Measurements from ENCODE around the gene TRAPPC1. TPM values are rescaled to one million over a fixed set of nuclear protein-coding genes. Genes with fewer than 3 reads are reported as not detected.

The TRAPPC1 gene
- total and polyA plus RNA-seq, 2 of the 4 experiments (the other 2 are of a cell fraction), result 50.4 to 303 TPM

DNA sequence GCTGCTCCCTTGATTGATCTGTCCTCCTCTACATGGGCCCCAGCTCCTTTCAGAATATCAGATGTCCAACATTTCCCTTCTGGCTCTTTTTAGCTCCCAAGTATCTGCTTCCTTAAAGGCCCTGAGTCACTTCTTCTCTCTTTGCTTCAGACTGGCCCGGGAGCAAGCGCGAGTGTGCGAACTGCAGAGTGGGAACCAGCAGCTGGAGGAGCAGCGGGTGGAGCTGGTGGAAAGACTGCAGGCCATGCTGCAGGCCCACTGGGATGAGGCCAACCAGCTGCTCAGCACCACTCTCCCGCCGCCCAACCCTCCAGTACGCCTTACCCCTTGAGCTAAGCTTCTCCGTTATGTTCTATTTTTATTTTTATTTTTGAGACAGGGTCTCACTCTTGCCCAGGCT, 12.6 kb upstream of the TRAPPC1 start:
- Histone ChIP-seq H3K4me2 (ENCODE audit: low read depth, low read length) (no peak overlapping the region), H3K9me1 (ENCODE audit: insufficient read depth, low read length) (no peaks in the 10 kb centered on the region), H3K4me1 (ENCODE audit: control insufficient read depth, insufficient read depth, low read length) (no peaks in the 10 kb centered on the region), H2AK9ac (replicated peaks; ENCODE audit: low read depth, low read length, poor library complexity) (no peak overlapping the region), H3K79me1 (ENCODE audit: low read depth in 1 of 2, low read length in 2 of 2) (no peaks in the 10 kb centered on the region; a peak in 1 of 4 replicates), H3K4ac (ENCODE audit: low read depth, low read length) (no peak overlapping the region), H3K27ac (ENCODE audit: insufficient read depth, low read length) (no peak overlapping the region), H3K9ac (ENCODE audit: low read depth, low read length) (no peak overlapping the region), H3K14ac (replicated peaks; ENCODE audit: low read depth, low read length) (no peak overlapping the region), H3K56ac (ENCODE audit: extremely low read depth, insufficient read depth, low read length) (no peak overlapping the region), H3K36me3 (ENCODE audit: control insufficient read depth, insufficient read depth, low read length) (peaks cover 67% of the 10 kb centered on the region), H4K91ac (ENCODE audit: insufficient read depth, low read depth, low read length) (no peak overlapping the region), H4K5ac (ENCODE audit: low read depth, low read length) (no peak overlapping the region), H2BK15ac (ENCODE audit: low read depth, low read length) (no peak overlapping the region), H2BK20ac (ENCODE audit: low read depth, low read length) (no peak overlapping the region), H4K20me1 (ENCODE audit: insufficient read depth, low read length) (no peaks in the 10 kb centered on the region), H2AFZ (replicated peaks; ENCODE audit: low read length, poor library complexity) (no peak overlapping the region), H4K8ac (ENCODE audit: low read depth in 2 of 2, low read length in 2 of 2) (no peak overlapping the region), H2BK5ac (ENCODE audit: low read depth, low read length, poor library complexity, severe bottlenecking) (no peak overlapping the region), H3K27me3 (ENCODE audit: control insufficient read depth, insufficient read depth, low read length) (no peaks in the 10 kb centered on the region), H2AK5ac (ENCODE audit: low read depth, low read length) (no peak overlapping the region), H3K9me3 (ENCODE audit: control insufficient read depth, insufficient read depth, low read length) (no peaks in the 10 kb centered on the region), H2BK120ac (ENCODE audit: low read depth, low read length) (no peak overlapping the region), H3K18ac (ENCODE audit: low read depth, low read length) (no peak overlapping the region), H3K23ac (ENCODE audit: low read depth, low read length) (no peak overlapping the region), H3K4me3 (ENCODE audit: insufficient read depth, low read depth, low read length) (no peak overlapping the region)
- intact Hi-C loops (cut with micrococcal nuclease), result no loop called here
- ATAC-seq (ENCODE audit: low read depth) (no peak), DNase-seq (no peak)
- dilution Hi-C loops (cut with HindIII; ENCODE audit: low sequenced_read_pairs, unreplicated experiment), result no loop called here
- BruUV-seq (replicated peaks), result no TSS peak
- in situ Hi-C loops (cut with MboI; ENCODE audit: low sequenced_read_pairs), result no loop called here
- CTCF ChIA-PET, result interaction anchor here (1.4 kb wide), 1 partner anchor 11 kb away, joined by 6 read pairs; no protein-coding TSS in a partner anchor
- POLR2A ChIA-PET (ENCODE audit: unreplicated experiment), result no interaction called here
- TF ChIP-seq RAD21 (IDR thresholded peaks at IDR 0.05; ENCODE audit: low read length), result no peak
- TF ChIP-seq MXI1 (IDR thresholded peaks at IDR 0.05; ENCODE audit: borderline replicate concordance, low read depth, low read length), result no peak
- no peak for TF ChIP-seq FOS (IDR thresholded peaks at IDR 0.05; ENCODE audit: low read depth, low read length)
- TF ChIP-seq RFX5 (IDR thresholded peaks at IDR 0.05; ENCODE audit: low read depth, low read length), result no peak
- TF ChIP-seq POLR2A (IDR thresholded peaks at IDR 0.05; ENCODE audit: low read depth, low read length), result no peak
- no peak for TF ChIP-seq MAFK (IDR thresholded peaks at IDR 0.05; ENCODE audit: low read depth, low read length)
- TF ChIP-seq BHLHE40 (IDR thresholded peaks at IDR 0.05; ENCODE audit: low read depth, low read length), result no peak
- TF ChIP-seq MAZ (IDR thresholded peaks at IDR 0.05; ENCODE audit: borderline replicate concordance, low read depth, low read length), result no peak
- TF ChIP-seq USF2 (IDR thresholded peaks at IDR 0.05; ENCODE audit: low read depth, low read length), result no peak
- TF ChIP-seq SMC3 (IDR thresholded peaks at IDR 0.05; ENCODE audit: low read depth, low read length), result no peak
- TF ChIP-seq, protein P1, sequence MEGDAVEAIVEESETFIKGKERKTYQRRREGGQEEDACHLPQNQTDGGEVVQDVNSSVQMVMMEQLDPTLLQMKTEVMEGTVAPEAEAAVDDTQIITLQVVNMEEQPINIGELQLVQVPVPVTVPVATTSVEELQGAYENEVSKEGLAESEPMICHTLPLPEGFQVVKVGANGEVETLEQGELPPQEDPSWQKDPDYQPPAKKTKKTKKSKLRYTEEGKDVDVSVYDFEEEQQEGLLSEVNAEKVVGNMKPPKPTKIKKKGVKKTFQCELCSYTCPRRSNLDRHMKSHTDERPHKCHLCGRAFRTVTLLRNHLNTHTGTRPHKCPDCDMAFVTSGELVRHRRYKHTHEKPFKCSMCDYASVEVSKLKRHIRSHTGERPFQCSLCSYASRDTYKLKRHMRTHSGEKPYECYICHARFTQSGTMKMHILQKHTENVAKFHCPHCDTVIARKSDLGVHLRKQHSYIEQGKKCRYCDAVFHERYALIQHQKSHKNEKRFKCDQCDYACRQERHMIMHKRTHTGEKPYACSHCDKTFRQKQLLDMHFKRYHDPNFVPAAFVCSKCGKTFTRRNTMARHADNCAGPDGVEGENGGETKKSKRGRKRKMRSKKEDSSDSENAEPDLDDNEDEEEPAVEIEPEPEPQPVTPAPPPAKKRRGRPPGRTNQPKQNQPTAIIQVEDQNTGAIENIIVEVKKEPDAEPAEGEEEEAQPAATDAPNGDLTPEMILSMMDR (conservative IDR thresholded peaks at IDR 0.05; ENCODE audit: low read depth, low read length), result no peak
- no peak for TF ChIP-seq CEBPB (IDR thresholded peaks at IDR 0.05; ENCODE audit: low read depth, low read length)
- whole genome bisulfite sequencing, 2 experiments (ENCODE audit: extremely low coverage in 2 of 2, insufficient read length in 1 of 2), result 100% methylated on average over 1 of the region's 9 CpGs; no CpG with 5 or more reads in 1 of the 2 experiments

Measured in IMR-90 (cell line).